Epithelial cell of prostate (primary cell): Measurements from ENCODE around the gene COX7C.
"Not testable (repeated sequence)": the region's sequence is repeated elsewhere in the genome, so short reads cannot be mapped to it uniquely, and the experiment has no call there.

Experiments
- DNase-seq: peaks from one replicate; pipeline ENCODE4 v3.0.0-alpha.2; 2011; ENCODE audit warnings: low read depth, low spot score
- H3K27ac ChIP-seq: fragments of 450-650 bp; 2 replicates; pipeline ENCODE4 v1.5.1; 2017; ENCODE audit warnings: mild to moderate bottlenecking

The COX7C gene

DNA sequence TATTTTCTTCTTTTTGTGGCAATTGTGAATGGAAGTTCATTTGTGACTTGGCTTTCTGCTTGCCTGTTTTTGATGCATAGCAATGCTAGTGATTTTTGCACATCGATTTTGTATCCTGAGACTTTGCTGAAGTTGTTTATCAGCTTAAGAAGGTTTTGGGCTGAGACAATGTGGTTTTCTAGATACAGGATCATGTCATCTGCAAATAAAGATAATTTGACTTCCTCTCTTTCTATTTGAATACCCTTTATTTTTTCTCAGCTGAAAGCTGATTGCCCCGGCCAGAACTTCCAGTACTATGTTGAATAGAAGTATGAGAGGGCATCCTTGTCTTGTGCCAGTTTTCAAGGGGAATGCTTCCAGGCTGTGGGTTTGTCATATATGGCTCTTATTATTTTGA, 43.0 kb downstream of the COX7C start:
- DNase-seq, H3K27ac ChIP-seq: not testable (repeated sequence)

DNA sequence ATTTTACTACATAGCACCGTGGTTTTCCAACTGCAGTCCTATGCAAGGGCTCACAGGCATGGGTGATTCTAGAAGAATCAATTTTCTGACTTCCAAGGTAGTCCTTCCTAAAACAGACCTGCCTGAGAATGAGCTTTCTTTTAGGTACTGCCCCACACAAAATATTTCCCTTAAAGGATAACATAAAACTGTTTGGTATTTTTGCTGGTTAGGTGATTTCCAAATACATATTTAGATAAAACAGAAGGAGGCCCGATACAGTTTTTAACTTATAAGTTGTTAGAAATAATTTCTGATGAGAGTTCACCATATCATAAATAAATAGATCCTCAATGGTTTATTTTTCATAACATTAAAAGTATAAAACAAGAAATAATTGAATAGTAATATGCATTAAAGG, 46.4 kb downstream of the COX7C start:
- no peak for DNase-seq
- no peak overlapping the region for H3K27ac ChIP-seq

- no peak overlapping the region for H3K27ac ChIP-seq
- DNase-seq, result no peak
Measured at GRCh38 chr5:86665984-86666760, 48.4 kb downstream of the COX7C start.

GRCh38 chr5:86666981-86667380, 49.2 kb downstream of the COX7C start:
- no peak overlapping the region for H3K27ac ChIP-seq
- DNase-seq, result no peak
